Measurements from ENCODE around the gene SF3B6. TPM values are rescaled to one million over a fixed set of nuclear protein-coding genes. Genes with fewer than 3 reads are reported as not detected.

Gene SF3B6
- polyA plus RNA-seq, 3 donors: 67.6 to 172 (median 146) TPM

- no peak overlapping the region for H3K27ac Mint-ChIP-seq
- Histone ChIP-seq H3K36me3 (replicated peaks in 1 of 2; ENCODE audit: control insufficient read depth in 1 of 2, insufficient read depth in 2 of 2, low read length in 2 of 2) (peaks cover 33 to 54% of the 10 kb centered on the region in 2 donors), H3K9ac (ENCODE audit: insufficient read depth, low read length, poor library complexity, severe bottlenecking) (no peak overlapping the region), H4K20me1 (ENCODE audit: insufficient read depth, low read length) (peaks cover 13% of the 10 kb centered on the region), H3K4me3 (replicated peaks in 1 of 3; ENCODE audit: low read depth in 2 of 3, low read length in 3 of 3) (no peak overlapping the region), H3K79me2 (ENCODE audit: insufficient read depth, low read length) (peaks cover 81% of the 10 kb centered on the region), H2AFZ (ENCODE audit: insufficient read depth, low read depth, low read length, poor library complexity, severe bottlenecking) (no peak overlapping the region), H3K4me2 (replicated peaks; ENCODE audit: extremely low read depth, low read length, poor library complexity, severe bottlenecking) (no peak overlapping the region), H3K9me3 (replicated peaks in 1 of 2; ENCODE audit: control insufficient read depth in 1 of 2, insufficient read depth in 1 of 2, low read length in 2 of 2) (no peaks in the 10 kb centered on the region), H3K27ac (ENCODE audit: low read depth in 1 of 2, low read length in 2 of 2) (no peak overlapping the region), H3K4me1 (ENCODE audit: control insufficient read depth in 1 of 2, insufficient read depth in 2 of 2, low read length in 2 of 2) (peaks cover 19 to 31% of the 10 kb centered on the region in 2 donors), H3K27me3 (ENCODE audit: control insufficient read depth in 2 of 2, insufficient read depth in 2 of 2, low read length in 2 of 2) (no peaks in the 10 kb centered on the region)
- no peak for TF ChIP-seq CTCF (IDR thresholded peaks at IDR 0.05)
- WGBS (ENCODE audit: insufficient coverage): no CpG with 5 or more reads among the region's 6 CpGs
- H3K27me3 Mint-ChIP-seq (ENCODE audit: low read depth in 3 of 3): peaks cover 0 to 2% (median 0%) of the 10 kb centered on the region in 3 donors
- peaks cover 29 to 41% of the 10 kb centered on the region in 2 donors for H3K36me3 Mint-ChIP-seq
- H3K9me3 Mint-ChIP-seq: no peaks in the 10 kb centered on the region
- H3K4me1 Mint-ChIP-seq: peaks cover 24% of the 10 kb centered on the region
- no peak for DNase-seq
- H3K4me3 Mint-ChIP-seq: no peak overlapping the region
- intact Hi-C loops (cut with micrococcal nuclease): no loop called here
Observed at GRCh38 chr2:24073816-24074215, 2.3 kb downstream of the SF3B6 start.

DNA sequence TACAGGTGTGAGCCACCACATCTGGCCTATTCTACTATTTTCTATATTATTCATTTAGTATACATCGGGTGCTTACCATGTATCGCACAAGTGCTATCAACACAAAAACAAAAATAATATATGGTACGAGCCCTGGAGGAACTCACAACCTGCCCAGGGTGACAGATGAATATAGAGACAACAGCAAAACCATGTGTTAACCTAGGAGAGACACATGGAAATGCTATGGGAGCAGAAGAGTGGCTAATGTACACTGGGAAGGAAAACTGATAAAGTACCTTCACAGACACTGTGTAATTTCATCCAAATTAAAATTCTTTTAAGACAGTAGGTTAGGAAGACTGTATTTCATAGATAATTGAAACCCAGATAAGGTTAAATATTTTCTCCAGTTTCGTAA lies 3.9 kb downstream of the SF3B6 start:
- Histone ChIP-seq H3K79me2 (ENCODE audit: insufficient read depth, low read length) (peaks cover 65% of the 10 kb centered on the region), H2AFZ (ENCODE audit: insufficient read depth, low read depth, low read length, poor library complexity, severe bottlenecking) (no peak overlapping the region), H3K4me2 (replicated peaks; ENCODE audit: extremely low read depth, low read length, poor library complexity, severe bottlenecking) (no peak overlapping the region), H3K9ac (ENCODE audit: insufficient read depth, low read length, poor library complexity, severe bottlenecking) (no peak overlapping the region), H4K20me1 (ENCODE audit: insufficient read depth, low read length) (peaks cover 13% of the 10 kb centered on the region), H3K27ac (ENCODE audit: low read depth in 1 of 2, low read length in 2 of 2) (peak overlapping the region in 1 of 2 donors; percentile 6), H3K27me3 (ENCODE audit: control insufficient read depth in 2 of 2, insufficient read depth in 2 of 2, low read length in 2 of 2) (no peaks in the 10 kb centered on the region), H3K9me3 (replicated peaks in 1 of 2; ENCODE audit: control insufficient read depth in 1 of 2, insufficient read depth in 1 of 2, low read length in 2 of 2) (no peaks in the 10 kb centered on the region), H3K4me3 (replicated peaks in 1 of 3; ENCODE audit: low read depth in 2 of 3, low read length in 3 of 3) (no peak overlapping the region), H3K4me1 (ENCODE audit: control insufficient read depth in 1 of 2, insufficient read depth in 2 of 2, low read length in 2 of 2) (peaks cover 11 to 22% of the 10 kb centered on the region in 2 donors), H3K36me3 (replicated peaks in 1 of 2; ENCODE audit: control insufficient read depth in 1 of 2, insufficient read depth in 2 of 2, low read length in 2 of 2) (peaks cover 45 to 69% of the 10 kb centered on the region in 2 donors)
- peaks cover 0 to 2% (median 0%) of the 10 kb centered on the region in 3 donors for H3K27me3 Mint-ChIP-seq (ENCODE audit: low read depth in 3 of 3)
- H3K27ac Mint-ChIP-seq: no peak overlapping the region
- H3K36me3 Mint-ChIP-seq: peaks cover 43 to 57% of the 10 kb centered on the region in 2 donors
- peaks cover 15% of the 10 kb centered on the region for H3K4me1 Mint-ChIP-seq
- no peaks in the 10 kb centered on the region for H3K9me3 Mint-ChIP-seq
- no CpG with 5 or more reads among the region's 4 CpGs for WGBS (ENCODE audit: insufficient coverage)
- intact Hi-C loops (cut with micrococcal nuclease): no loop called here
- H3K4me3 Mint-ChIP-seq: no peak overlapping the region
- no peak for DNase-seq
- no peak for TF ChIP-seq CTCF (IDR thresholded peaks at IDR 0.05)
